ENCODE measurements around the gene C8G. TPM values are rescaled to one million over a fixed set of nuclear protein-coding genes. Genes with fewer than 3 reads are reported as not detected.

C8G gene
- total and polyA plus RNA-seq, 2 of the 13 experiments (the other 11 are each of a cell fraction or from before 2014, with no cell fraction given), result 4.9 to 12.8 TPM

DNA sequence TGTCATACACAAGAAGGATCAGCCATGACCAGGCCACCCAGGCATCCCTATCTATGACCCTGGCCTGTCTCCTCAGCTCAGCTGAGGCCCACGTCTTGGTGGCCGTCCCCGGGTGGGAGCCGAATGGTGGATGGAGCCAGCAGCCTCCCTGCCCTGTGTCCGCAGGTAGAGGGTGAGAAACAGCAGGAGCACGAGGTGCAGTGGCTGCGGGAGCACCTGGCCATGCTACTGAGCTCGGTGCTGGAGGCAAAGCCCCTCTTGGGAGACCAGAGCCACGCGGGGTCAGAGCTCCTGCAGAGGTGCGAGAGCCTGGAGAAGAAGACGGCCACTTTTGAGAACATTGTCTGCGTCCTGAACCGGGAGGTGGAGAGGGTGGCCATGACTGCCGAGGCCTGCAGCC is 25.0 kb upstream of the C8G start (continued):
- TF ChIP-seq, protein P1, sequence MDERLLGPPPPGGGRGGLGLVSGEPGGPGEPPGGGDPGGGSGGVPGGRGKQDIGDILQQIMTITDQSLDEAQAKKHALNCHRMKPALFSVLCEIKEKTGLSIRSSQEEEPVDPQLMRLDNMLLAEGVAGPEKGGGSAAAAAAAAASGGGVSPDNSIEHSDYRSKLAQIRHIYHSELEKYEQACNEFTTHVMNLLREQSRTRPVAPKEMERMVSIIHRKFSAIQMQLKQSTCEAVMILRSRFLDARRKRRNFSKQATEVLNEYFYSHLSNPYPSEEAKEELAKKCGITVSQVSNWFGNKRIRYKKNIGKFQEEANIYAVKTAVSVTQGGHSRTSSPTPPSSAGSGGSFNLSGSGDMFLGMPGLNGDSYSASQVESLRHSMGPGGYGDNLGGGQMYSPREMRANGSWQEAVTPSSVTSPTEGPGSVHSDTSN (CRISPR knock-in tag; IDR thresholded peaks at IDR 0.05), result no peak
- no peak for TF ChIP-seq ZNF772 (CRISPR knock-in tag; IDR thresholded peaks at IDR 0.05)
- no peak for TF ChIP-seq HOXA3 (CRISPR knock-in tag; IDR thresholded peaks at IDR 0.05)
- TF ChIP-seq ZNF256 (CRISPR knock-in tag; conservative IDR thresholded peaks at IDR 0.05), result no peak
- no peak for TF ChIP-seq ZNF781 (CRISPR knock-in tag; IDR thresholded peaks at IDR 0.05; ENCODE audit: borderline replicate concordance, not compliant biosample characterization)
- TF ChIP-seq YY1 (IDR thresholded peaks at IDR 0.05; ENCODE audit: insufficient read depth, insufficient replicate concordance, low read depth, low read length), result no peak
- TF ChIP-seq ETS1 (CRISPR knock-in tag; IDR thresholded peaks at IDR 0.05), result no peak
- no peak for TF ChIP-seq ZNF547 (CRISPR knock-in tag; IDR thresholded peaks at IDR 0.05)
- TF ChIP-seq ZBTB2 (CRISPR knock-in tag; IDR thresholded peaks at IDR 0.05; ENCODE audit: low read depth), result no peak

DNA sequence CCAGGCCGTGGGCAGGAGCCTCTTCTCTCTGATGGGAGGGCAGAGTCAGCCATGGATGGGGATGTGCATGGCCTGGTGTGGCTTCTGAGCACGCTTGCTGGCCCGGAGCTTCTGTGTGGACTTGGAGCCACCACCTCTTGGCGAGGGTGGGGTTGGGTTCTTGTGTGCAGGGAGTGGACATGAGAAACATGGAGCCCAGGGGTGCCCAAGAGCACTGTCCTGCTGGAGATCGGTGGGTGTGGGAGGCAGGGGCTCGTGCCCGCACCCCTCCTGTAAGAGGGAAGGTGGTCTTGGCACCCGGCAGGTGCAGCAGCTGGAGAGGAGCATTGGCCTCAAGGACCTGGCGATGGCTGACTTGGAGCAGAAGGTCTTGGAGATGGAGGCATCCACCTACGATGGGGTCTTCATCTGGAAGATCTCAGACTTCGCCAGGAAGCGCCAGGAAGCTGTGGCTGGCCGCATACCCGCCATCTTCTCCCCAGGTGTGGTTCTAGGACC is 24.3 kb upstream of the C8G start:
- peaks cover 34 to 61% of the 10 kb centered on the region in 2 experiments; a peak in 4 of 5 replicates for H3K36me3 ChIP-seq (replicated peaks in 1 of 2; ENCODE audit: control insufficient read depth in 1 of 2, insufficient read depth in 2 of 2, low read length in 2 of 2)
- CTCF ChIA-PET (ENCODE audit: low intra/inter-chr PET ratio, low total read pairs), result no interaction called here
- H3K79me2 ChIP-seq (ENCODE audit: insufficient read depth, low read length), result peaks cover 4% of the 10 kb centered on the region
- H3K4me2 ChIP-seq (ENCODE audit: low read depth, low read length), result no peak overlapping the region
- in situ Hi-C loops (cut with HindIII; ENCODE audit: extremely low pct_ligation_motif_present, low pct_unique_long_range_greater_than_20kb) (no loop called here), intact Hi-C loops (cut with micrococcal nuclease; ENCODE audit: unreplicated experiment) (no loop called here)
- no peaks in the 10 kb centered on the region for H4K20me1 ChIP-seq (ENCODE audit: insufficient read depth, low read length)
- TF ChIP-seq ZNF383 (CRISPR knock-in tag; IDR thresholded peaks at IDR 0.05; ENCODE audit: borderline replicate concordance) (no peak), BHLHE40 (IDR thresholded peaks at IDR 0.05; ENCODE audit: low read length) (no peak), DNMT3B (CRISPR knock-in tag; conservative IDR thresholded peaks at IDR 0.05) (no peak), ZNF619 (CRISPR knock-in tag; IDR thresholded peaks at IDR 0.05) (no peak)
- no peak overlapping the region for H2AFZ ChIP-seq (ENCODE audit: low read length)
- H3K9ac ChIP-seq (ENCODE audit: insufficient read depth, low read depth, low read length), result no peak overlapping the region
- no peaks in the 10 kb centered on the region for H3K27me3 ChIP-seq (ENCODE audit: control insufficient read depth in 1 of 2, insufficient read depth in 2 of 2, low read length in 2 of 2)
- H3K9me3 ChIP-seq (ENCODE audit: low read length), result no peaks in the 10 kb centered on the region
- WGBS (ENCODE audit: low lambda C conversion rate), result 100% methylated on average over 5 of the region's 14 CpGs
- BruUV-seq (replicated peaks), result no TSS peak
- FAIRE-seq, result no peak
- H3K4me1 ChIP-seq (ENCODE audit: insufficient read depth, low read length), result no peaks in the 10 kb centered on the region
- POLR2A ChIA-PET, result no interaction called here
- DNase-seq (ENCODE audit: low spot score), result no peak
- H3K4me3 ChIP-seq (replicated peaks in 1 of 3; ENCODE audit: insufficient read depth in 1 of 3, low read depth in 2 of 3, low read length in 3 of 3), result no peak overlapping the region
- ATAC-seq, result no peak
- H3K27ac ChIP-seq (ENCODE audit: extremely low read length, insufficient read depth, low read length), result no peak overlapping the region
